AG04450 (cell line): ENCODE data around the gene COL5A3. TPM values are rescaled to one million over a fixed set of nuclear protein-coding genes. Genes with fewer than 3 reads are reported as not detected.

Experiments
- CTCF ChIA-PET: fragments of 300-600, 350-600 bp; formaldehyde crosslinking; extraction: SDS; loops from one replicate; lab custom pipeline; 2022; ENCODE audit warnings: antibody characterized with exemption, inconsistent platforms; lab: Charles Lee
- POLR2A ChIA-PET: fragments of 350-600 bp; formaldehyde crosslinking; extraction: SDS; loops from one replicate; lab custom pipeline; 2021; ENCODE audit warnings: antibody characterized with exemption, inconsistent platforms; lab: Yijun Ruan, JAX
- DNase-seq: peaks from one replicate; pipeline ENCODE4 v3.0.0-alpha.2; 2011; ENCODE audit warnings: low read depth, low spot score
- H3K27ac ChIP-seq: one replicate; pipeline ENCODE4 v1.5.1; 2012; ENCODE audit warnings: low read depth, low read length, control low read depth
- H3K27me3 ChIP-seq: one replicate; pipeline ENCODE4 v1.6.0; 2012; ENCODE audit warnings: low read length; ENCODE audit not compliant: control insufficient read depth, insufficient read depth
- H3K4me3 ChIP-seq: 2 replicates; pipeline ENCODE4 v1.5.1; 2011; ENCODE audit warnings: mild to moderate bottlenecking, low read depth, low read length, control low read depth
- H3K9me3 ChIP-seq: 2 replicates; pipeline ENCODE4 v1.5.1; 2012; ENCODE audit warnings: low read length; ENCODE audit not compliant: control insufficient read depth, insufficient read depth
- CTCF ChIP-seq: IDR thresholded peaks from 2 replicates; pipeline ENCODE4 v1.5.1; 2011; ENCODE audit warnings: low read depth, low read length, control low read depth, inconsistent platforms
- polyA minus RNA-seq: library from RNA; depleted of rRNA, polyadenylated mRNA; stranded (reverse); fragments of >200 nt; gene quantifications from 2 replicates; pipeline ENCODE4 v1.2.3, GENCODE V29; 2011; rRNA and poly(A)+ RNA removed
- polyA plus RNA-seq: library from polyadenylated mRNA; depleted of rRNA; stranded (reverse); fragments of >200 nt; gene quantifications from 2 replicates; pipeline ENCODE4 v1.2.3, GENCODE V29; 2011; rRNA removed

Gene COL5A3
- polyA plus RNA-seq (1.6 TPM in 2 replicates), polyA minus RNA-seq (1.5 and 2.1 TPM in 2 replicates)

- POLR2A ChIA-PET, result interaction anchor here (0.9 kb wide), 1 partner anchor 17 kb away, joined by 3 read pairs; no protein-coding TSS in a partner anchor
- Histone ChIP-seq H3K27me3 (no peaks in the 10 kb centered on the region), H3K4me3 (peak within 1 kb of the TSS; percentile 57), H3K9me3 (no peaks in the 10 kb centered on the region), H3K27ac (peak within 1 kb of the TSS; percentile 91)
- DNase-seq, result no peak
- no peak for TF ChIP-seq CTCF
- CTCF ChIA-PET, result interaction anchor here (0.6 to 3.2 kb wide), 2 partner anchors 10 to 32 kb away, joined by 3 to 33 read pairs; no protein-coding TSS in a partner anchor
Measured at GRCh38 chr19:10010247-10010691, at the start of gene COL5A3. Gene COL5A3 (minus strand): TSS chr19:10010504. CDS start chr19:10010385, 119 bp downstream.

- Histone ChIP-seq H3K4me3 (no peak overlapping the region), H3K27me3 (no peaks in the 10 kb centered on the region), H3K27ac (no peak overlapping the region), H3K9me3 (no peaks in the 10 kb centered on the region; the same call in 1 of the 2 replicates)
- CTCF ChIA-PET, result no interaction called here
- TF ChIP-seq CTCF, result no peak
- POLR2A ChIA-PET, result no interaction called here
- no peak for DNase-seq
Measured at GRCh38 chr19:10052602-10053360, 42.5 kb upstream of the COL5A3 start.

- DNase-seq, result no peak
- no peak for TF ChIP-seq CTCF
- Histone ChIP-seq H3K27ac (no peak overlapping the region), H3K9me3 (peaks cover 14% of the 10 kb centered on the region), H3K27me3 (peaks cover 6% of the 10 kb centered on the region), H3K4me3 (no peak overlapping the region)
- ChIA-PET POLR2A (interaction anchor here (0.6 kb wide), 1 partner anchor 22 kb away, joined by 5 read pairs; no protein-coding TSS in a partner anchor), CTCF (no interaction called here)
Measured at GRCh38 chr19:10049626-10050025, 39.3 kb upstream of the COL5A3 start.

- ChIA-PET CTCF (interaction anchor here (0.8 kb wide), 1 partner anchor 44 kb away, joined by 3 read pairs; no protein-coding TSS in a partner anchor), POLR2A (no interaction called here)
- Histone ChIP-seq H3K27ac (no peak overlapping the region), H3K27me3 (peaks cover 9% of the 10 kb centered on the region), H3K4me3 (no peak overlapping the region), H3K9me3 (peaks cover 48% of the 10 kb centered on the region)
- no peak for DNase-seq
- no peak for TF ChIP-seq CTCF
Measured at GRCh38 chr19:10045371-10045770, 35.1 kb upstream of the COL5A3 start.

- no peak for TF ChIP-seq CTCF
Measured at GRCh38 chr19:10044390-10044789, 34.1 kb upstream of the COL5A3 start.

More at GRCh38 chr19:10044390-10044789, 34.1 kb upstream of the COL5A3 start:
- POLR2A ChIA-PET, result no interaction called here
- no peak overlapping the region for H3K4me3 ChIP-seq
- peaks cover 48% of the 10 kb centered on the region for H3K9me3 ChIP-seq
- CTCF ChIA-PET, result no interaction called here
- no peak overlapping the region for H3K27ac ChIP-seq
- H3K27me3 ChIP-seq, result peaks cover 9% of the 10 kb centered on the region
- DNase-seq, result no peak
